K562 (cell line): ENCODE results near the gene ZSCAN5C. TPM values are rescaled to one million over a fixed set of nuclear protein-coding genes. Genes with fewer than 3 reads are reported as not detected.

ENCODE experiments used
- ATAC-seq: fragments of 200-7000 bp; cut with Tn5 transposase; 3 replicates; pipeline ENCODE4 v1.9.1; 2020; ENCODE audit warnings: moderate library complexity
- BruUV-seq: library from RNA; stranded (reverse); fragments of 400-500 nt; replicated peaks from 2 replicates; lab custom pipeline; 2021; lab: Mats Ljungman, UMichigan
- CTCF ChIA-PET: fragments of 300-600 bp; formaldehyde crosslinking; extraction: SDS; loops from one replicate; lab custom pipeline; 2021; ENCODE audit warnings: low intra/inter-chr PET ratio; lab: Yijun Ruan, JAX
- POLR2A ChIA-PET: fragments of 300-600, 350-650 bp; sonication (Branson Sonifier 250); formaldehyde crosslinking; extraction: SDS; loops from one replicate; lab custom pipeline; 2021; ENCODE audit warnings: antibody characterized with exemption, inconsistent platforms; lab: Yijun Ruan, JAX
- DNase-seq, 4 experiments: peaks; one replicate each; pipeline versions ENCODE4 v3.0.0 to v3.0.0-alpha.2; 2011 to 2018; ENCODE audit warnings: low spot score in 3 of 4, mixed read lengths in 3 of 4; ENCODE audit errors: extremely low read depth in 1 of 4
- FAIRE-seq: peaks from 2 replicates; lab custom pipeline; 2011; peaks lifted over from hg19 to GRCh38; lab: Jason Lieb, UNC
- H2AFZ ChIP-seq: 2 replicates; pipeline ENCODE4 v1.6.0; 2011; ENCODE audit warnings: low read depth, low read length, control low read depth, inconsistent platforms
- H3K27ac ChIP-seq: fragments of 200-600 bp; 3 replicates; pipeline ENCODE4 v1.8.0; 2011; ENCODE audit warnings: low read depth, mild to moderate bottlenecking, control low read depth, inconsistent platforms, low read length, moderate library complexity, mixed read lengths; ENCODE audit errors: extremely low read depth
- H3K27me3 ChIP-seq, 2 experiments: fragments of 300-600 bp in 1 of 2; 2 replicates in 1 of 2; 3 replicates in 1 of 2; pipeline versions ENCODE4 v1.6.0 to v1.8.0; 2011; ENCODE audit warnings: inconsistent platforms in 2 of 2, low read length in 2 of 2, mild to moderate bottlenecking in 1 of 2, mixed read lengths in 1 of 2, moderate library complexity in 1 of 2; ENCODE audit not compliant: control insufficient read depth in 2 of 2, insufficient read depth in 2 of 2
- H3K36me3 ChIP-seq: fragments of 300-600 bp; 3 replicates; pipeline ENCODE4 v1.8.0; 2011; ENCODE audit warnings: mild to moderate bottlenecking, low read length, inconsistent platforms; ENCODE audit not compliant: control insufficient read depth, insufficient read depth
- H3K4me1 ChIP-seq, 2 experiments: fragments of 200-600 bp in 1 of 2; replicated peaks in 1 of 2; 2 replicates in 1 of 2; 3 replicates in 1 of 2; pipeline versions ENCODE4 v1.5.1 to v1.8.0; 2011; ENCODE audit warnings: inconsistent platforms in 2 of 2, low read length in 2 of 2, mild to moderate bottlenecking in 1 of 2, mixed read lengths in 1 of 2, moderate library complexity in 1 of 2; ENCODE audit not compliant: control insufficient read depth in 2 of 2, insufficient read depth in 2 of 2
- H3K4me2 ChIP-seq: 2 replicates; pipeline ENCODE4 v1.6.1; 2011; ENCODE audit warnings: low read length, control low read depth, inconsistent platforms, mixed read lengths; ENCODE audit not compliant: insufficient read depth
- H3K4me3 ChIP-seq: fragments of 200-600 bp; sonication (generic), shearing (Covaris generic); 2 replicates; pipeline ENCODE4 v1.5.1; 2016; ENCODE audit warnings: control low read depth, inconsistent platforms
- H3K79me2 ChIP-seq: fragments of 200-600 bp; 3 replicates; pipeline ENCODE4 v1.8.0; 2011; ENCODE audit warnings: low read length, inconsistent platforms; ENCODE audit not compliant: control insufficient read depth, insufficient read depth
- H3K9ac ChIP-seq, 2 experiments: 2 replicates each; pipeline versions ENCODE4 v1.6.0 to v1.6.1; 2011; ENCODE audit warnings: low read depth in 2 of 2, low read length in 2 of 2, control low read depth in 1 of 2, inconsistent platforms in 1 of 2, mild to moderate bottlenecking in 1 of 2, mixed read lengths in 1 of 2; ENCODE audit not compliant: insufficient read depth in 1 of 2
- H3K9me1 ChIP-seq: one replicate; pipeline ENCODE4 v1.6.0; 2011; ENCODE audit warnings: inconsistent platforms, mild to moderate bottlenecking, low read length, moderate library complexity; ENCODE audit not compliant: control insufficient read depth, insufficient read depth
- H3K9me3 ChIP-seq: replicated peaks from 2 replicates; pipeline ENCODE4 v1.5.1; 2011; ENCODE audit warnings: low read depth, low read length, inconsistent platforms; ENCODE audit not compliant: control insufficient read depth, insufficient read depth
- H4K20me1 ChIP-seq: replicated peaks from 2 replicates; pipeline ENCODE4 v1.6.1; 2011; ENCODE audit warnings: low read length, inconsistent platforms, mixed read lengths; ENCODE audit not compliant: control insufficient read depth, insufficient read depth
- AFF1 ChIP-seq, 2 experiments: fragments of 450-650 bp; IDR thresholded peaks; 2 replicates each; pipeline ENCODE4 v1.6.1; 2018; ENCODE audit warnings: mild to moderate bottlenecking in 2 of 2, low read depth in 1 of 2; ENCODE audit not compliant: partially characterized antibody in 2 of 2
- PBX2 ChIP-seq, 2 experiments: IDR thresholded peaks in 1 of 2; conservative IDR thresholded peaks in 1 of 2; 2 replicates each; pipeline ENCODE4 v1.6.1; 2016; ENCODE audit warnings: low read depth in 2 of 2, mild to moderate bottlenecking in 1 of 2, missing compliant biosample characterization in 1 of 2, missing genetic modification characterization in 1 of 2, moderate library complexity in 1 of 2
- PHF8 ChIP-seq: fragments of 200-600 bp; sonication (generic); IDR thresholded peaks from 2 replicates; pipeline ENCODE4 v1.6.1; 2012; ENCODE audit warnings: mixed run types, mild to moderate bottlenecking, inconsistent platforms, low read length, moderate library complexity, borderline replicate concordance
- REST ChIP-seq, 2 experiments: fragments of 450-650 bp; formaldehyde crosslinking in 1 of 2; IDR thresholded peaks; 2 replicates each; pipeline versions ENCODE4 v1.4.0 to v1.6.1; 2014 to 2020; ENCODE audit warnings: mild to moderate bottlenecking in 2 of 2, borderline replicate concordance in 1 of 2, low read depth in 1 of 2
- WGBS: fragments of 100-300 bp; shearing (Covaris generic); methylation state at CpG from one replicate; pipeline ENCODE4 v1.1.6; 2016; ENCODE audit warnings: low coverage, mixed read lengths; ENCODE audit not compliant: insufficient coverage; ENCODE audit errors: missing lambda C conversion rate; 5-methylcytosine and 5-hydroxymethylcytosine counted together
- in situ Hi-C: fragments of 300-500 bp; cut with MboI; formaldehyde crosslinking; loops from 4 replicates; pipeline ENCODE4 v1.15.0; 2018; ENCODE audit warnings: inconsistent platforms, mixed read lengths
- intact Hi-C: fragments of 100-400 bp; cut with micrococcal nuclease; formaldehyde crosslinking; loops from 2 replicates; pipeline ENCODE4 v1.14.2; 2022
- polyA plus RNA-seq, 8 experiments: library from polyadenylated mRNA; depleted of rRNA in 4 of 8; stranded (reverse) in 5 of 8; unstranded in 3 of 8; fragments of >200 nt; fragmentation: Nextera tagmentation in 2 of 8; fragmentation: Illumina TruSeq in 1 of 8; extraction: Ambion mirVana in 2 of 8; extraction: Trizol in 1 of 8; gene quantifications; 2 replicates each; pipeline versions ENCODE4 v1.2.1 to v1.2.3, GENCODE V29; 2011 to 2014; ENCODE audit warnings: inconsistent platforms in 1 of 8, missing spikeins in 1 of 8
- total RNA-seq, 7 experiments: library from RNA; depleted of rRNA in 6 of 7; stranded (reverse); fragments of >200 nt in 6 of 7; fragmentation: Illumina TruSeq in 2 of 7; extraction: Trizol in 2 of 7; gene quantifications; 2 replicates each; pipeline versions ENCODE4 v1.2.1 to v1.2.3, GENCODE V29; 2011 to 2021; ENCODE audit warnings: low replicate concordance in 1 of 7

The ZSCAN5C gene
- total and polyA plus RNA-seq, 9 of the 15 experiments (the other 6 are each of a cell fraction or from before 2014, with no cell fraction given): 0.07 TPM; not detected in 8

- 7% methylated on average over 7 of the region's 7 CpGs for WGBS
- TF ChIP-seq PBX2 (CRISPR knock-in tag; IDR thresholded peaks at IDR 0.05; ENCODE audit: low read depth) (no peak), PBX2 (tag; conservative IDR thresholded peaks at IDR 0.05; ENCODE audit: low read depth) (no peak), AFF1 (IDR thresholded peaks at IDR 0.05; ENCODE audit: low read depth in 1 of 2, partially characterized antibody in 2 of 2) (peak in 1 of 2 experiments; percentile 73), PHF8 (no peak), REST (IDR thresholded peaks at IDR 0.05; ENCODE audit: borderline replicate concordance) (peak; percentile 97), REST (CRISPR knock-in tag; IDR thresholded peaks at IDR 0.05; ENCODE audit: low read depth) (peak; percentile 92)
Measured at GRCh38 chr19:56167064-56167578, 35.0 kb upstream of the ZSCAN5C start.

More at GRCh38 chr19:56167064-56167578, 35.0 kb upstream of the ZSCAN5C start:
- no peaks in the 10 kb centered on the region for H3K27me3 ChIP-seq
- H3K36me3 ChIP-seq: no peaks in the 10 kb centered on the region
- H3K4me2 ChIP-seq: no peak overlapping the region
- in situ Hi-C loops: loop anchor here (5.0 kb wide), 1 partner anchor 90 kb away; no protein-coding TSS in a partner anchor
- no peak overlapping the region for H3K4me3 ChIP-seq
- H4K20me1 ChIP-seq: no peaks in the 10 kb centered on the region; the same call in 1 of the 2 replicates
- no peaks in the 10 kb centered on the region for H3K79me2 ChIP-seq
- ATAC-seq (peak; percentile 42; the same call in 1 of the 3 replicates), FAIRE-seq (peak; percentile 51), DNase-seq (peak in 3 of 4 experiments; percentile 43 to 53 (median 48))
- no peak overlapping the region for H3K9ac ChIP-seq
- H3K27ac ChIP-seq: no peak overlapping the region
- BruUV-seq: no TSS peak
- ChIA-PET CTCF (no interaction called here), POLR2A (interaction anchor here (0.6 kb wide), 1 partner anchor 223 kb away, joined by 3 read pairs; no protein-coding TSS in a partner anchor)
- intact Hi-C loops: no loop called here
- H3K9me1 ChIP-seq: no peaks in the 10 kb centered on the region
- H2AFZ ChIP-seq: no peak overlapping the region
- H3K4me1 ChIP-seq: peaks cover 4 to 5% of the 10 kb centered on the region in 2 experiments; a peak in 4 of 5 replicates
- no peaks in the 10 kb centered on the region for H3K9me3 ChIP-seq
